Stimulated activated CD4-positive, alpha-beta T cell treated with anti-CD3 and anti-CD28 coated beads, Interleukin-4, amount 100 ng/mL, for 48 hours (primary cell): ENCODE measurements around the gene MN1.
"Not testable (repeated sequence)": the region's sequence is repeated elsewhere in the genome, so short reads cannot be mapped to it uniquely, and the experiment has no call there.

ENCODE experiments used
- DNase-seq, 2 donors: peaks; one replicate each; pipeline ENCODE4 v3.0.0-alpha.2; 2020; ENCODE audit warnings: low read depth in 2 of 2

The MN1 gene

GRCh38 chr22:27761665-27762064 is 39.9 kb downstream of the MN1 start:
- no peak for DNase-seq

DNA sequence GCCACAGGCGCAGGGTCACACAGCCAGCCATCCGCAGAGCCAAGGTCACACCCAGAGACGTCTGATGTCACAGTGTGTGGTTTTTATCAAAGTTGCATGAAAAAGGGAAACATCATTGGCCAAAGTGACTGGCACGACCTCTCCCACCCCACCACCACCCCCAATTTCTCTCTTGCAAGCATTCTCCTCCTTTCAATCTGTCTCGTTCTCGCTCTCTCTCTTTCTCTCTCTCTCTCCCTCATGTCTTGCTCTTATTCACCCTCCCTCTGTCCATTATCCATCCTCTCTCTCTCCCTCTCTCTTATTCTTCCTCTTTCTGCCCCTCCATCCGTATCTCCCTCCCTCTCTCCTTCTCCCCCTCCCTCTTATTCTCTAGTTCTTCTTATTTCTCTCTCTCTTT is 40.6 kb downstream of the MN1 start:
- DNase-seq, result no peak

DNA sequence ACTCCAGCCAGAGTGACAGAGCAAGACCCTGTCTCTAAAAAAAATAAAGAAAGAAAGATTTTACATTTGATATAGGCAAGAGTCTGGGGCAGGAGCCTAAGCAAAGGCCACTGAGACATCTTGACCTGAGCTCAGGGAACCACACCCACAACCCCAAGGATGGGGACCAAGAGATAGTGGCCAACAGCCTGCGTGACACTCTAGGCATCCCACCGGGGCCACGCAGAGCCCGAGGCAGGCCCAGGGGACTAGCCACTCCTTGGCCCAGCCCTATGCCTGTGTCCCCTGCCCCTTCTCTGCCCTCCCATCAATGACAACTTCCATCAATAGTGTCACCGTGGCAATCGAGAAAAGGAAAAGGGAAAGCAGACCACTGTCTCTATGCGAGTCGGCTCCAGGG is 41.1 kb downstream of the MN1 start:
- no peak for DNase-seq

DNA sequence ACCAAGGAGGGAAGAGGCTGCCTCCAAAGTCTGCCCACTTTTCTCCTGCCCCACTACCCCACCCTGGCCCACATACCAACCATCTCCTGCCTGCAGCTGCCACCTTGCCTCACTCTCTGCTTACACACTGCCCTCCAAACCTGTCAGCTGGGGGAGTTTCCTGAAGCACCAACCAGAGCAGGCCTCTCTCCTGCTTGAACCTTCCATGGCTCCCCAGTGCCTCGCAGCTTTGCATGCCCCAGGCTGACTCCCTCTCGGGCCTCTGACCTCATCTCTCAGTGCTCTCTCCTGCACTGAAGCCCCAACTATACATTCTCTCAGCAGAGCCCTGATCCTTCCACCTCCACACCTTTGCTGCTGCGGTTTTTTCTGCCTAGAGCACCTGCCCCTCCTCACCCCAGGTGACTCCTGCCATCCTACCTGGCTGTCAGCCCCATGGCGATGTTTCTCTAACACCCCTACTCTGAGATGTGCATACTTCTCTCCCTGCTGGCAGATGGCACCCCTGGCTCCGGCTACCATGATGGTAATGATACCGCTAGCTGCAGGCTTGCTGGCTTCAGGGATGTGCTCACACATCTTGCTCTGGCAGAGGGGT is 43.5 kb downstream of the MN1 start:
- DNase-seq, result no peak

DNA sequence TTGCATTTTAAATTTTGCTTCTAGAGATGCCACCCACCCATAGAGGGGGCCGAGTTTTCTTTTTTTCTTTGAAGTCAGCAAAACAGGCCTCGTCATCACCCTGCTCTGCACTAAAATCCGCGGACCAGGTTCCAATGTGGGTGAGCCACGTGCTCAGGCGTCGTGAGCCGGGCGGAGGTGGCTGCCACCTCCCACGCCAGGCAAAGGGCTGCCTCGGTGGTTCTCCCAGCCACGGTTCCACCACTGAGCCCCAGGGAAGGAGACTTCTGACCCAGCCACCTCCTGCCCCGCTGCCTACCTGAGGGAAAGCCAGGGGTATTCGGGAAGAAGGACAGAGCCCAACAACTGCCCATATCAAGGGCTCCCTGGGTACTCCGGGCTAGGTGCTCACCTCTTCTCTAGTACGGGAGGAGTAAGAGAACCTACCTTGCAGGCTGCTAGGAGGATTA is 45.3 kb downstream of the MN1 start:
- DNase-seq, result no peak

DNA sequence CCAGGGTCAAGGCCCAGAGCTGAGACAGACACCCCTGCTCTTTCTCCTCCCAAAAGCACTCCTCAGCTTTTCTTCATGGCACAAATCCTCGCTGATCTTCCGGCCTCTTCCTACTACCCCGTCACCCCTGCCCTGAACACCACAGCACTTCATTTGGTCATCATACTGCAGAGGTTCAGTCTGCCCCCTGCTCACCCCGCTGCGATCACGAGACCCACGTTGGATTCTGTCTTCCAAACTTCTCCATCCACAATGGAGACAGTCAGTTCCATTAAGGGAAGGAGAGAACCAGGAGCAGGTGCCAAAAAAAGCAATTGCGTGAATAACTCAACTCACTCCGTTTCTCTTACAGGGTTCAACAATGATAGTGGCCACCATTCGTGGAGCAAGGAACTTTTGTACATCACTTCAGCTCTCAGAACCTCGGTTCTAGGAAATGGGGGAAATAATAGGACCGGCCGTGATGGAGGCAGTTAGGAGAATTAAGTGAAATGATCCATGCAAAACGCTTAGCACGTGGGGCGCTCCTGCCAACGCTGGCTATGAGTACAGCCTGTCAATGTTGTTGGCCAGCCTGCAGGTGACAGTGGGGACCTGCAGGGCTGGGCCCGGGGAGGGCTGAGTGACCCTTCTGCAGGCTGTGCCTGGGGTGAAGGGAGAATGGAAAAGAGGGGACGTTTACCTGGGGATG is 45.9 kb downstream of the MN1 start:
- no peak for DNase-seq

GRCh38 chr22:27754888-27755480 is 46.6 kb downstream of the MN1 start:
- DNase-seq, result no peak

- DNase-seq, result no peak
These were observed 47.2 kb downstream of the MN1 start for GRCh38 chr22:27754247-27754887.

DNA sequence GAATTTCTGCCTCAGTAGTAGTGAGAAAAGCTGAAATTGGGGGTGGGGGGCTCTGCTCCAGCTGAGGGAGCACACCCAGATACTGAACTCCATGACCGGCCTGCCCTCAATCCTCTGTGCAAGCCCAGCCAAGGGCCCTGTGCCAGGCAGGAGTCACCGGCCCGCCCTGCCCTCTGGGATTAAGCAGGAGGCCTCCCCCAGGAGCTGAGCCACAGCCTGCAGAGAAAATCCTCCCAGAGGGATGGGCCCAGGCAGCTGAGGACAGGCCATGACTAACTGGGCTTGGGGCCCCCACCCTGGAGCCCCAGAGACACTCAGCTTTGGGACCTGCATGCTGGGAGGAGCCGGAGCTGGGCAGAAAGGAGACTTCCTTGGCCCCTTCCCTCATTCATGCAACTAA is 48.8 kb downstream of the MN1 start:
- DNase-seq, result no peak

DNA sequence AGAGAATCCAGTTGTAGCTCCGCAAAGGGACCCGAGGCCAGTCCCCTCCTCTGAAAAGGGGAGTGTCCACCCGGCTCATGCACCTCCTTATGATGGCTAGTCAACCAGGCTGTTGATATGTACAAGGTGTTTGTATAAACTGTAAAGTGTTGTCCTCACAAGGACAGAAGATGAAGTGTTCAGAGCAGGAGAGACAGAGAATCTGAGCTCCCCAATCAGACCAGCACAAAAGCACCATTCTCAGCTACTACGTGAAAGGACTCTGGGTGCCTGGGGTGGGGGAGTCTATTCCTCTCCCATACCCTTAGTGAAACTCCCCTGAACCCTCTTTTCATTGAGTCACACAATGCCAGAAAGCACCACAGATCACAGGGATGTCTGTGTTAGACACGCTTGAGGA is 49.4 kb downstream of the MN1 start:
- DNase-seq, result no peak

GRCh38 chr22:27751277-27752070 is 50.1 kb downstream of the MN1 start:
- no peak for DNase-seq

GRCh38 chr22:27750584-27751265 is 50.8 kb downstream of the MN1 start:
- no peak for DNase-seq

DNA sequence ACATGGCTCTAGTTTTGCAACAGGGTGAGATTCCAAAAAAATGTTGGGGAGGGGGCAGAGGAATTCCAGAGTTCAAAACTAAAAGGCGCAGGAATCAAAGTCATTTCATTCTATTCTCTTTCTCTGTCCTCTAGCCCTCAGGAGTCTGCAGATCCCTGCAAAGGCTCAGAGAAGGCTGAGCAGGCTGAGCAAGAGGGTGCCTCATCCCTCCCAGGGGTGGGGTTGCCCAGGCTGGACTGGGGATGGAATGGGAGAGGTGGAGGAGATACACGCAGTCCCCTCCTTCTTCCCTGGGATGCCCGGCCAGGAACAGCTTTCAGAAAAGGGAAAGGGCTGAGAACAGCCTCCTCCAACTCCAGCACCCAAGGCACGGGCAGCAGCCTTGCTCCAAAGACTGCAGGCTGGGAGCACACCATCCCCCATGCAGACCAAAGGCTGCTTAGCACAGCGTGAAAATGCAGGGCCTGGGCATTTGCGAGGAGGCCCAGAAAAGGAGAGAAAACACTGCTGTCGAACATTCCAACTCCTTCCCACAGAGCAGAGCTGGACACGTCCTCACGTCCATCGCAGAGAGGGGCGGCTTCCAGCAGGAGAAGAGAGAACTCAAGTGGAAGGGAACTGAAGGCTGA is 51.8 kb downstream of the MN1 start:
- no peak for DNase-seq

GRCh38 chr22:27748751-27749191 is 52.8 kb downstream of the MN1 start:
- DNase-seq, result no peak

GRCh38 chr22:27748349-27748748 is 53.2 kb downstream of the MN1 start:
- no peak for DNase-seq

DNA sequence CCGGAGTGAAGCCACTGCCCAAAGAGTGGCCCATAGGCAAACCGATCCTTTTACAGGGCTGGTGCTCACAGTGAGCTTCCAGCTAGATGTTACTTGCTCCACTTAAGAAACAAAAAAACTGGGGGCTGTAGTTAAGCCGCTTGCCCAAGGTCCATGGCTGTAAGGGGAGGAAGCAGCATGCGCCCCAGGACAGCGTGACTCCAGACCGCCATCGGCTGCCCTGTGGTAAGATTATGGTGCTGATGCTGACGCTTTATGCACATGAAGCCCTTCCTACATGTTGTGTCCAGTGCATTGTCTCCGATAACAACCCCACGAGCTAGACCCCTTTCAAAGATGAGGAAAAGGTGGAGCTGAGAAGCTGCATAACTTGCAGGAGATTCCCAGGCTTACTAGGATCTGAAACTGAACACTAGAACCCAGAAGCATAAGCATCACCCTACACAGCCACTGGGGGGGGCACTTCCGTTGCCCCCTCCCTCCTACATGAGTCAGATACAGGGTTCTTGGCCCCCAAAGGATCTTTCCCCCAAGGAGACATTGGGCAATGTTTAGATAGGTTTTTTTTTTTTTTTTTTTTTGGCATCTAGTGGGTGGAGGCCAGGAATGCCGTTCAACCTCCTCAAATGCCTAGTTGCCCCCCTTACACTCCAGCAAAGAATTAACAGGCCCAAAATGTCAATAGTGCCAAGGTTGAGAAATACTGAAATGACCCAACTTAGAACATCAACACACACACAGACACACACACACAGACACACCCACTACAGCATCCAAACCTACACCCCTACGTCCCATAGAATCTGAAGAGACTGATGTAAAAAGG is 53.9 kb downstream of the MN1 start:
- DNase-seq, result no peak

- DNase-seq, result no peak
These were observed 54.6 kb downstream of the MN1 start for GRCh38 chr22:27746918-27747317.

- no peak for DNase-seq
These were observed 55.7 kb downstream of the MN1 start for GRCh38 chr22:27745809-27746208.

GRCh38 chr22:27745154-27745553 is 56.4 kb downstream of the MN1 start:
- DNase-seq, result no peak

DNA sequence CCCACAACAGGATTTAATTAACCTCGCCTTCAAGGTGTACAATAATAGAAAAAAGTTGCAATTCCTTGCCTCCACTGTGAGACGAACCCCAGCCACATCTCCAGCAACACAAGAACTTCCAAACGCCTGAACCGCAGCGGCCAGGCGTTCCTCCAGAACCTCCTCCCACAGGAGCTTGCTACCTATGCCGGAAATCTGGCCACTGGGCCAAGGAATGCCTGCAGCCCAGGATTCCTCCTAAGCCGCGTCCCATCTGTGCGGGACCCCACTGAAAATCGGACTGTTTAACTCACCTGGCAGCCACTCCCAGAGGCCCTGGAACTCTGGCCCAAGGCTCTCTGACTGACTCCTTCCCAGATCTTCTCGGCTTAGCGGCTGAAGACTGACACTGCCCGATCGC is 57.5 kb downstream of the MN1 start:
- not testable (repeated sequence) for DNase-seq
